ENCODE measurements around the gene TRPV6.

TRPV6 gene

GRCh38 chr7:142847353-142847752 is 38.2 kb downstream of the TRPV6 start:
- DNase-seq: no peak

GRCh38 chr7:142842251-142842766 is 43.2 kb downstream of the TRPV6 start:
- DNase-seq: no peak

GRCh38 chr7:142838461-142839213 is 46.9 kb downstream of the TRPV6 start:
- DNase-seq: no peak

- no peak for DNase-seq
Measured at GRCh38 chr7:142836426-142836825, 49.1 kb downstream of the TRPV6 start.

- DNase-seq: no peak
Measured at GRCh38 chr7:142835487-142835886, 50.1 kb downstream of the TRPV6 start.

GRCh38 chr7:142833174-142834048 is 52.1 kb downstream of the TRPV6 start:
- no peak for DNase-seq

GRCh38 chr7:142832417-142832816 is 53.1 kb downstream of the TRPV6 start:
- DNase-seq: no peak

GRCh38 chr7:142827951-142828500 is 57.5 kb downstream of the TRPV6 start:
- DNase-seq: no peak

- no peak for DNase-seq
Measured at GRCh38 chr7:142822714-142823113, 62.8 kb downstream of the TRPV6 start.

Measured in stimulated activated CD4-positive, alpha-beta T cell treated with anti-CD3 and anti-CD28 coated beads, Interleukin-1b, Interleukin-23, amount 100 ng/mL, for 48 hours (primary cell).